GM18526 (cell line): Measurements from ENCODE around the gene CPT1A.

Experiments
- POLR2A ChIP-seq: IDR thresholded peaks from 3 replicates; pipeline ENCODE4 v1.6.1; 2011; ENCODE audit not compliant: insufficient read length; ENCODE audit errors: extremely low read depth

CPT1A gene

DNA sequence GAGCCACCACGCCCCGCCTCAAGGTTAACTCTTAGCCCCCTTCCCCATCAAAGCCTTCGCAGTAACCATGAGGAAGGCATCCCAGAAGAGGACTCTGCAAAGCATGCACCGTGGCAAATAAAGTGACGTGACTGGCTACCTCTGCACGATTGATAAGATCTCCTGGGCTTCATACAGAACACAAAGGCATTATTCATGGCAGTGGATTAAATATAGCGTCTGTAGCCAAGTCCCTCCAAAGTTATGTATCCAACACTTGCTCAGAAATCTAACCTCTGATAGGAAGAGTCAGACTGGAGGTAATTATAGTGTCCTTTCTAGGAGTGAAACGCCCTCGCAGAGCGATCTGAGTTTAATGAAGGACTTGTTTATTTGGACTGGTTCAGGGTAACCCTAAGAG, 22.4 kb downstream of the CPT1A start:
- TF ChIP-seq POLR2A = no peak

- no peak for TF ChIP-seq POLR2A
These were observed 23.5 kb downstream of the CPT1A start for GRCh38 chr11:68818181-68818580.

GRCh38 chr11:68817554-68817953, 24.2 kb downstream of the CPT1A start:
- TF ChIP-seq POLR2A = no peak

DNA sequence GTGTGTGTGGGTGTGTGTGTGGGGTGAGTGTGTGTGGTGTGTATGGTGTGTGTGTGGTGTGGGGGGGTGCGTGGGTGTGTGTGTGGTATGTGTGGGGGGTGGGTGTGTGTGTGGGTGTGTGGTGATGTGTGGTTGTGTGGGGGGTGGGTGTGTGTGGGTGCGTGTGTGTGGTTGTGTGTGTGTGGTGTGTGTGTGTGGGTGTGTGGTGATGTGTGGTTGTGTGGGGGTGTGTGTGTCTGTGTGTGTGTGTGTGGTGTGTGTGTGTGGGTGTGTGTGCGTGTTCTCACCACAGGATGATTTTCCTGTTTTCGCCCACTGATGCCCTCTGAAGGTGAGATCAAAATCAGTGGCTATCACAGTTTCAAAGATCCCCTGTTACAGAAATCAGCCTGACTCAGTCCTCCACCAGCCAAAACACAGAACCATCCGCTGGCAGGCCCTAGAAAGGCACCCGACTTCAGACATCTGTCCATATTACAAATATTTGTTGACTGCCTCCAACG, 24.7 kb downstream of the CPT1A start:
- TF ChIP-seq POLR2A = no peak

- TF ChIP-seq POLR2A = no peak
These were observed 25.4 kb downstream of the CPT1A start for GRCh38 chr11:68816251-68816776.

DNA sequence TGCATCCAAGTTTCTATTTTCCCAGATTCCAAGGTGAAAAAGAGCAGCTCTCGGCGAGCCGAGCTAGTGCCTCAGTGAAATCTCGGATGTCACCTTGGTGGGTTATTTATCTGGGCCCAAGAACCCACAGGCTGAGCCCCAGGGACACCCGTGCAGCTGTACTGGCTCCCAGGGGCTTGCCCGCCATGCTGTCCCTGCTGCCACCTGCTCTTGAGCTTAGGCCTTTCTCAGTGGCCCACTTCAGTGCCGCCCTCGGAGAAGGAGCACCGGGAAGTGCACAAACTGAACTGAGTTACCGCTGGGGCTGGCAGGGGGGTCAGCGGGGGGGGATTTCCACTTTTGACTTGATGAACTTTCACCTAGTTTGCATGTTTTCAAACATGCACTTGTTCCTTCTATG, 27.9 kb downstream of the CPT1A start:
- TF ChIP-seq POLR2A = no peak

DNA sequence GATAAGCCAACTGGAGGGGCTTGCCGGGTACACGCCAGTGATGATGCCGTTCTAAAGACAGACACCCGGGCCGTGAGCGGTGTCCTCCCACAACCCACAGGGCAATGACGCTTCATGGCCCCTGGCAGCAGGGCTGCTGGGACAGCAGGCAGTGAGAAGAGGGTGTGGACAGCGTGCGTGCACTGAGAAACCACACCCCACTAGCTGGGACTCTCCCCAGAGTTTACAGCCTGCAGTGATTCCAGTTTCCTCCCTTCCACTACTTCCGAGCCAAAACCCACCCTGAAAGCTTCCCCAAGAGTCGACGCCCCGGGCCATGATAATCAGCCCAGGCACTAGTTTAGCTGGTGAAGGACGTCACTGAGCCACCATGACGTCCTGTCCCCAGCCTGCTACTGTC, 29.2 kb downstream of the CPT1A start:
- TF ChIP-seq POLR2A = no peak

DNA sequence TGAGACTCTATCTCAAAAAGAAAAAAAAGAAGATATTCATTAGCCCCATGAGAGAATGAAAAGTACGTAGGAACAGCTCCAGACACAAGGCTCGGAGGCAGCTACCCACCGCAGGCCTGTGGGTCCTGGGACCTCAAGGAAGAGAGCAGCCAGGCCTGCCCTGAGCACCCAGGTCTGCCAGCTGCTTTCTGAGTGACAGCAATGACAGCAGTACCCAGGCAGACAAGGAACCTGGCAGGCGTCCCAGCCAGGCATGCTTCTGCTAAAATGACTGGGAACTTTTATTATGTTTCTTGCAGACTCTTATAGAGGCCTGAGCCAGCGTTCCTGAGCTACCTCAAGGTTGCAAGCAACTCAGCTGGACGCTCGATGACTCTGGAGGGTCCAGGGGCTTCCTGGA, 31.6 kb downstream of the CPT1A start:
- no peak for TF ChIP-seq POLR2A

- TF ChIP-seq POLR2A = no peak
These were observed 32.2 kb downstream of the CPT1A start for GRCh38 chr11:68809506-68809905.

- no peak for TF ChIP-seq POLR2A
These were observed 32.9 kb downstream of the CPT1A start for GRCh38 chr11:68808787-68809186.

DNA sequence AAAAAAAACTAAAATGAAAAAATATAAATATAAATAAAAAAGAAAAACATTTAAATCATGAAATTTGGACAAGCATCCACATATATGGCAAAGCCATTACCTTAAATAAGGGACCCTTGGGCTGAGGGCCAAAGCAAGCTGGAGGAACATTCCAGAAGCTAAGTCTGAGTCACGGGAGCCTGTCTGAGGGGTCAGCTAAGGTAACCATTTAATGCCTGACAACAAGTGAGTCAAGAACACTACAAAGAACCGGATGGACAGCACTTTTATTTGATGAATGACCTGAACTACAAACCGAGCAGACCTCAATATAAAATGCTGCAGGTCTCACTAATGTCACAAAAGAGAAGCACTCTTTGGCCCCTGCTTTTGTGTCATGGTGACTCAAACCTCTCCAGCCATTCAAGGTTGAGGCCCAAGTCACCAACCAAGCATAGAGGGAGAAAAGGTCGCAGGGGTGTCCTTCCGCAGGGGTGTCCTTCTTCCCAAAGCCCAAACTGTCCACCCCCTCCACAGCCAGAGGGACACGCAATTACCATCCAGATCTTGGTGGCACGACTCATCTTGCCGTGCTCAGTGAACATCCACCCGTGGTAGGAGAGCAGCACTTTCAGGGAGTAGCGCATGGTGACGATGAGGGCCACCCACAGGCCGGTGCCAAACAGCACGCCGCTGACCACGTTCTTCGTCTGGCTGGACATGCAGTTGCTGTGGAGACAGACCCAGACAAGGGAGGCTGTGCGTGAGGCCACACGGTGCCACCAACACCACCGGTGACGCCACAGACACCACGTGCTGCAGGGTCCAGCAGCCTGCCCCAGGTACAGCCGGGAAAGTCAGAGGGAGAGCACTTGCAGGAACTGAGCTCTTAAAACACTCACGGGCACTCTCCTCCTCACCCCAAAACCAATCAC, 34.5 kb downstream of the CPT1A start:
- TF ChIP-seq POLR2A = no peak

DNA sequence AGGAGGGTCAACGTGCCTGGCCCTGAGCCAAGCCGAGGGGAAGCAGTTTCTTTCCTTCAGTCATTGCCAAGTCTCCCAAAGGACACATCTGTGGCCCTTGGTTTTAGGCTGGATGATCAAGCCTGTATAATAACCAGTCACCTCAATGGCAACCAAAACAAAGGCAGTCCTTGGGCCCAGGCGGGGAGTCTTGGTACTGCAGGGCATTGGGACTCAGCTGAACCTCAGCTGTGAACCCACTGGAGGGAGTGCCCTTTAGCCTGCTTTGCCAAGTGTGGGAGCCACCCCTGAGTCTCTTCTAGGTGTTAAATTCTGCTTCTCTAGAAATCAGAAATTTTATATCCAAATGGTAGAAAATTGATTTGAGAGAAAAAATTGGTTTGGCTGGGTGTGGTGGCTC, 36.9 kb downstream of the CPT1A start:
- TF ChIP-seq POLR2A = no peak

DNA sequence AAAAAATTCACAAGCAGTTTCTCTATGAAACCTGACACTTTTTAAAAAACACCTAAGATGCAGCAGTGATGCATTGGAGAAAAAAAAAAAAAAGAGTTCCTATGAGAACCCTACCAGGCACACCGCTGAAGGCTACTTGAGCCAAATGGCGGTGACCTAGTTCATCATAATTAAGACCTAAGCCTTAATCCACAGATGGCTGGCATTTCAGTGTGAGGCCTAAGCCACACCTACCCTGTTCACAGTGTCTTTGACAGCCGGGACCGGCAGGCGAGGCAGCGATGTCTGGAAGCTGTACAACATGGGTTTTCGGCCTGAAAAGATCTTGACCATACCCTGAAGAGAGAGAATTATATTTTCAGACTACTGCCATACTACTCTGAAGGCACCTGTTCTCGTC, 38.0 kb downstream of the CPT1A start:
- TF ChIP-seq POLR2A = no peak

DNA sequence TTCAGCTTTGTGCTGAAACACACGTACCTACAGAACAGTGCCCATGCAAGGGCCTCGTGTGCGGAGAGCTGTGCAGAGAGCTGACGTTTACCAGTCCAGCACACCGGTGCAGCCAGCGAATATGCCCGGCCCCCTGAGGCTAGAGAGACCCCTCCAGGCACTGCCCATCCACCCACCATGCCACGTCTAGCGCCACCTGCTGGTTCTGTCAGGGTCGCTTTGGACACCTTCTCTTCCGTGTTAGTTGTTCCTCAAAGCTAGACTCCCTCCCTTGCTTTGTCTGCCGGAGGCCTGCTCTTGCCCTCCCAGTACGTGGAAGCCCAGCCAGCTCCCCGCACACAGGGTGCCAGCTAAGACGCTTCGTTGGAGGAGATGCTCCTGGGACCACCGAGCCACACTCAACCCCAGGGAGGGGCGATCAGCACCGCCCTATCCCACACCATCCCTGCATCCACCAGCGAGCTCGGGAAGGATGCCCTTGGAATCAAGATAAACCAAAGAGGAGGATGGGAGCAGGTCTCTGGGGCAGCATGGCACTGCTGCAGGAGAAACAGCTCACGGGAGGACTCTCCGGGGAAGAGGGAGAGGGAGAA, 43.4 kb downstream of the CPT1A start:
- TF ChIP-seq POLR2A = no peak

DNA sequence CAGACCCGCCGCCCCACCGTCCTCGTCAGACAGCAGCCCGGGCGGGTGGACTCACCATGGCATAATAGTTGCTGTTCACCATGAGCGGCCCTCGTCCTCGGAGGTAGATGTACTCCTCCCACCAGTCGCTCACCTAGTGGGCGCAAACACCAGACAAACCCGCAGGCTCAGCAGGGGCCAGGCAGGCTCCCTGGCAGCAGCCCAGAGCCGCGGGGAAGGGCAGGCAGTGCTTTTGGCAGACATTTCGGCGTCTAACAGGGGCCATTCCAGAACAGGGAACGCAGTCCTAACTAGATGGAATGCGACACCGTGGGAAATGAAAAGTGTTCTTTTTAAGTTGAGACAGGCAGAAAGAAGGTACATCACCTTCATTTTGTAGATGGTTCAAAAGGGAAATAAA, 44.9 kb downstream of the CPT1A start:
- no peak for TF ChIP-seq POLR2A

DNA sequence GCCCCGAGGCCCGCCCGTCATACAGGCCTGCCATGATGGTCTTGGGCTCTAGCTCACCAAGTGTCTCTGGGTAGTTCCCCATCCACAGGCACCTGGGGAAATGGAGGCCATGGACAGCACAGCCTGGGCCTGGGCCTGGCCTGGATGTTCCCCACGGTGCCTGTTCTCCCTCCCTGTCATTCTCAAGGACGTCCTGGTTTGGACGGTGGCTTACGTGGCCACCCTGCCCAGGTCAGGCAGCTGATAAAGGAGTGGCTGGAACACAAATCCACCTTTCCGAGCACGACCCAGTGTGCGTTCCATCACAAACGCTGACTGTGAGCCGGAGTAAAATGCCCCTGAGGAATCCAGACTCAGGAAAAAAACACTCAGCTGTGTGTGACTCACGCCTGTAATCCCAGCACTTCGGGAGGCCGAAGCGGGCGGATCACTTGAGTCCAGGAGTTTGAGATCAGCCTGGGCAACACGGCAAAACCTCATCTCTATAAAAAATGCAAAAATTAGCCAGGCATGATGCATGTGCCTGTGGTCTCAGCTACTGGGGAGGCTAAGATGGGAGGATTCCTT, 49.2 kb downstream of the CPT1A start:
- TF ChIP-seq POLR2A = no peak

- no peak for TF ChIP-seq POLR2A
These were observed 57.1 kb downstream of the CPT1A start for GRCh38 chr11:68784653-68785052.
